ENCODE measurements around the gene CBY1. TPM values are rescaled to one million over a fixed set of nuclear protein-coding genes. Genes with fewer than 3 reads are reported as not detected.

Gene CBY1
- total RNA-seq, 6 donors from 2014 or later: 15.8 to 30.3 (median 23.5) TPM

DNA sequence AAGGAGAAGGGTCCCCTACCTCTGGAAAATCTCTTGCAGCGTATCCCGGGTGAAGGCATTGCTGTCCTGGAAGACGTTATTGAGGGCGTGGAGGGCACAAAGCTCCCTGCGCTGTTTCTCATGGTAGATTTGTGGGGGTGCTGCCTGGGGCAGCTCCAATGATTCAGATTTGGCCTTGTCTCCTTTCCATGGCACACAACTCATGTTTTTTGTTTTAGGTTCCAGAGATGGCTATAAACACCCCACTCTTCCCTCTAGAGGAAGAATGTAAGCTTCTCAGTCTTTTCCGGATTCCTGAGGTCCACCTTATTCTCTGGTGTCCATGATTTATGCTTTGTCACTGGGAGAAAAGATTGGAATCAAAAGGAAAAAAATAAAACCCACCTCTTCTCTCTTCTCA is 43.3 kb downstream of the CBY1 start:
- peaks cover 53 to 60% (median 56%) of the 10 kb centered on the region in 4 donors for H3K4me1 ChIP-seq
- no peaks in the 10 kb centered on the region for H3K27me3 ChIP-seq
- H3K36me3 ChIP-seq: peaks cover 0 to 3% (median 0%) of the 10 kb centered on the region in 4 donors
- ATAC-seq (ENCODE audit: low FRiP score in 2 of 2) (no peak), DNase-seq (no peak)
- H3K4me3 ChIP-seq: peak overlapping the region; percentile 51 to 65 (median 62)
- peak overlapping the region; percentile 97 to 99 (median 98) for H3K27ac ChIP-seq
- 26 to 28% methylated on average over 6 of the region's 6 CpGs for WGBS, 2 donors
- no peak for TF ChIP-seq CTCF (IDR thresholded peaks at IDR 0.05)
- TF ChIP-seq POLR2AphosphoS5 (IDR thresholded peaks at IDR 0.05): no peak
- no peak for TF ChIP-seq EP300 (IDR thresholded peaks at IDR 0.05)
- no peak for TF ChIP-seq POLR2A (IDR thresholded peaks at IDR 0.05)
- no peaks in the 10 kb centered on the region for H3K9me3 ChIP-seq

GRCh38 chr22:38700270-38700788 is 43.9 kb downstream of the CBY1 start:
- peak; percentile 2 to 81 for ATAC-seq (ENCODE audit: low FRiP score in 2 of 2)
- WGBS, 2 donors: 0 to 1% methylated on average over 8 to 23 of the region's 57 CpGs
- no peak for TF ChIP-seq CTCF (IDR thresholded peaks at IDR 0.05)
- TF ChIP-seq POLR2A (IDR thresholded peaks at IDR 0.05): peak in 1 of 4 donors; percentile 74
- no peak for TF ChIP-seq POLR2AphosphoS5 (IDR thresholded peaks at IDR 0.05)
- Histone ChIP-seq H3K4me1 (peaks cover 52 to 59% (median 57%) of the 10 kb centered on the region in 4 donors), H3K27ac (peak overlapping the region; percentile 97 to 99 (median 98)), H3K4me3 (peak overlapping the region; percentile 51 to 65 (median 62)), H3K27me3 (no peaks in the 10 kb centered on the region), H3K9me3 (no peaks in the 10 kb centered on the region), H3K36me3 (peaks cover 0 to 3% (median 0%) of the 10 kb centered on the region in 4 donors)
- peak; percentile 68 to 96 for DNase-seq

- Histone ChIP-seq H3K36me3 (peaks cover 0 to 3% (median 0%) of the 10 kb centered on the region in 4 donors), H3K27me3 (no peaks in the 10 kb centered on the region), H3K27ac (peak within 1 kb of the TSS; percentile 97 to 99 (median 98)), H3K9me3 (no peaks in the 10 kb centered on the region), H3K4me3 (peak within 1 kb of the TSS; percentile 60 to 74 (median 65)), H3K4me1 (peaks cover 45 to 52% (median 50%) of the 10 kb centered on the region in 4 donors)
- DNase-seq (peak; percentile 96 to 99), ATAC-seq (ENCODE audit: low FRiP score in 2 of 2) (peak; percentile 71 to 77)
- TF ChIP-seq EP300 (IDR thresholded peaks at IDR 0.05) (peak; percentile 47 to 96 (median 77)), POLR2AphosphoS5 (IDR thresholded peaks at IDR 0.05) (peak; percentile 99 to 100), CTCF (IDR thresholded peaks at IDR 0.05) (peak in 4 of 6 experiments; percentile 34 to 57 (median 45)), POLR2A (IDR thresholded peaks at IDR 0.05) (peak; percentile 89 to 99 (median 95))
- WGBS, 2 donors: 0 to 5% methylated on average over 9 to 10 of the region's 94 CpGs
Observed at GRCh38 chr22:38700789-38701628, 44.6 kb downstream of the CBY1 start, which contains the start of gene JOSD1. TSS of gene JOSD1 (minus strand) at chr22:38700943. CDS start at chr22:38699987, 956 bp downstream.

DNA sequence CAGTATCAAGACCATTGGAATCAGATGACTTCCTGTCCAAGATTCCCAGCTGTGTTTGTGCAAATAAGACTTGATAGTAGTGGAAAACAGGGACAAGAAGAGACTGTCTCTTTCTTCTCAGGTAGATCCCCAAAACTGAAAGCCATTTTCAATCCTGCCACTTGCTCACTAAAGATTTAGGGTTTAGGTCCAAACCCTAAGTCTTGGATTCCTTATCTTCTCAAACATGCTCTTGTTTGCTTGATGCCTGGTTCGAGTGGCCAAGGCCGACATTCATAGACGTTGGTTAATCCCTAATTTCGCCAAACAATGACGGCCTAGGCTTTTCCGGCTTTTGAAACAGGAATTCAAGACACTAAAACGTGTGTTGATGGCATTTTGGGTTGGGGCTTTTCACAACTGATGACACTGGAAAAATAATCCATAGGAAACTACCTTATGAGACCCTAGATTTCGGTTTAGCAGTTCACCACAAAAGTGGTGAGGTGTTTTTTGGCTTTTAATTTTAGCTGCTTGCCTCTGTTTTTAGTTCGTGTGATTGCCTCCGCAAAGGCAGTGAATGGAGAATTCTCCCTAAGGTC is 48.3 kb downstream of the CBY1 start:
- peak overlapping the region in 3 of 4 donors; percentile 17 to 43 (median 39) for H3K4me3 ChIP-seq
- H3K9me3 ChIP-seq: no peaks in the 10 kb centered on the region
- H3K27ac ChIP-seq: peak overlapping the region; percentile 70 to 83 (median 80)
- DNase-seq: no peak
- peaks cover 34 to 42% (median 39%) of the 10 kb centered on the region in 4 donors for H3K4me1 ChIP-seq
- ATAC-seq (ENCODE audit: low FRiP score in 2 of 2): no peak
- no peaks in the 10 kb centered on the region for H3K27me3 ChIP-seq
- 14 to 18% methylated on average over 10 of the region's 10 CpGs for WGBS, 2 donors
- H3K36me3 ChIP-seq: peaks cover 0 to 5% (median 0%) of the 10 kb centered on the region in 4 donors
- TF ChIP-seq POLR2AphosphoS5 (IDR thresholded peaks at IDR 0.05) (no peak), POLR2A (IDR thresholded peaks at IDR 0.05) (peak in 1 of 4 donors; percentile 28)
